Measurements from ENCODE around the gene OR8B3.

GRCh38 chr11:124429599-124429998, 30.8 kb upstream of the OR8B3 start:
- TF ChIP-seq, protein P1, sequence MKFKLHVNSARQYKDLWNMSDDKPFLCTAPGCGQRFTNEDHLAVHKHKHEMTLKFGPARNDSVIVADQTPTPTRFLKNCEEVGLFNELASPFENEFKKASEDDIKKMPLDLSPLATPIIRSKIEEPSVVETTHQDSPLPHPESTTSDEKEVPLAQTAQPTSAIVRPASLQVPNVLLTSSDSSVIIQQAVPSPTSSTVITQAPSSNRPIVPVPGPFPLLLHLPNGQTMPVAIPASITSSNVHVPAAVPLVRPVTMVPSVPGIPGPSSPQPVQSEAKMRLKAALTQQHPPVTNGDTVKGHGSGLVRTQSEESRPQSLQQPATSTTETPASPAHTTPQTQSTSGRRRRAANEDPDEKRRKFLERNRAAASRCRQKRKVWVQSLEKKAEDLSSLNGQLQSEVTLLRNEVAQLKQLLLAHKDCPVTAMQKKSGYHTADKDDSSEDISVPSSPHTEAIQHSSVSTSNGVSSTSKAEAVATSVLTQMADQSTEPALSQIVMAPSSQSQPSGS (tag by site-specific recombination; IDR thresholded peaks at IDR 0.05; ENCODE audit: low read depth): no peak
- TF ChIP-seq ZNF350 (tag by site-specific recombination; IDR thresholded peaks at IDR 0.05): no peak
- TF ChIP-seq ZNF133 (tag by site-specific recombination; IDR thresholded peaks at IDR 0.05): no peak
- TF ChIP-seq CTCF (tag by site-specific recombination; IDR thresholded peaks at IDR 0.05): no peak
- no peak for TF ChIP-seq ZNF521 (tag by site-specific recombination; IDR thresholded peaks at IDR 0.05)
- no peak for TF ChIP-seq ZNF311 (tag by site-specific recombination; IDR thresholded peaks at IDR 0.05; ENCODE audit: borderline replicate concordance)
- no peak for TF ChIP-seq ZNF768 (tag by site-specific recombination; IDR thresholded peaks at IDR 0.05)
- TF ChIP-seq BCL11B (tag by site-specific recombination; IDR thresholded peaks at IDR 0.05; ENCODE audit: low read depth): no peak
- no peak for TF ChIP-seq SALL2 (tag by site-specific recombination; IDR thresholded peaks at IDR 0.05; ENCODE audit: borderline replicate concordance)
- TF ChIP-seq ZNF501 (tag by site-specific recombination; IDR thresholded peaks at IDR 0.05): no peak
